HTERT RPE-1 (cell line): ENCODE data around the gene FTSJ3.
"Not testable (repeated sequence)": the region's sequence is repeated elsewhere in the genome, so short reads cannot be mapped to it uniquely, and the experiment has no call there.

Source experiments
- in situ Hi-C: fragments of 300-500 bp; cut with MboI; formaldehyde crosslinking; loops from 4 replicates; pipeline ENCODE4 v1.14.3; 2020; ENCODE audit warnings: low sequenced_read_pairs

FTSJ3 gene

GRCh38 chr17:63827002-63827800, at the start of gene FTSJ3, which contains the start of gene PSMC5:
FTSJ3 (minus strand) TSS chr17:63827663; CDS start chr17:63826902, 761 bp downstream.
PSMC5 (plus strand) TSS chr17:63827431; CDS start chr17:63827491, 60 bp downstream.
- in situ Hi-C loops = no loop called here

GRCh38 chr17:63874693-63875092, 47.2 kb upstream of the FTSJ3 start:
- in situ Hi-C loops = not testable (repeated sequence)

- in situ Hi-C loops = not testable (repeated sequence)
Measured at GRCh38 chr17:63874061-63874626, 46.7 kb upstream of the FTSJ3 start.

- in situ Hi-C loops = not testable (repeated sequence)
Measured at GRCh38 chr17:63873577-63873976, 46.1 kb upstream of the FTSJ3 start, which contains the start of gene CSH2. CSH2 (minus strand) TSS chr17:63873677; CDS start chr17:63873614, 63 bp downstream.

- in situ Hi-C loops = not testable (repeated sequence)
Measured at GRCh38 chr17:63871646-63872365, 44.3 kb upstream of the FTSJ3 start.

- in situ Hi-C loops = not testable (repeated sequence)
Measured at GRCh38 chr17:63870292-63870665, 42.8 kb upstream of the FTSJ3 start.

- in situ Hi-C loops = not testable (repeated sequence)
Measured at GRCh38 chr17:63869491-63870291, 42.2 kb upstream of the FTSJ3 start.

GRCh38 chr17:63866625-63867024, 39.2 kb upstream of the FTSJ3 start:
- in situ Hi-C loops = not testable (repeated sequence)

- in situ Hi-C loops = no loop called here
Measured at GRCh38 chr17:63859257-63859656, 31.8 kb upstream of the FTSJ3 start.

GRCh38 chr17:63856425-63856824, 29.0 kb upstream of the FTSJ3 start:
- in situ Hi-C loops = not testable (repeated sequence)

GRCh38 chr17:63855185-63855584, 27.7 kb upstream of the FTSJ3 start:
- in situ Hi-C loops = no loop called here

- in situ Hi-C loops = no loop called here
Measured at GRCh38 chr17:63854709-63855108, 27.2 kb upstream of the FTSJ3 start.

GRCh38 chr17:63853260-63853659, 25.8 kb upstream of the FTSJ3 start:
- in situ Hi-C loops = no loop called here

- in situ Hi-C loops = no loop called here
Measured at GRCh38 chr17:63850401-63850800, 22.9 kb upstream of the FTSJ3 start.

GRCh38 chr17:63848834-63849689, 21.6 kb upstream of the FTSJ3 start:
- in situ Hi-C loops = no loop called here

GRCh38 chr17:63847525-63848249, 20.2 kb upstream of the FTSJ3 start:
- in situ Hi-C loops = no loop called here

GRCh38 chr17:63845509-63845908, 18.0 kb upstream of the FTSJ3 start:
- in situ Hi-C loops = no loop called here

- in situ Hi-C loops = no loop called here
Measured at GRCh38 chr17:63843910-63844677, 16.6 kb upstream of the FTSJ3 start.
